ENCODE data around the gene ARHGAP26.
A peak's percentile ranks its signal among the peaks of the same experiment; 100 is the strongest.

The ARHGAP26 gene

GRCh38 chr5:142815469-142815868 lies 45.3 kb downstream of the ARHGAP26 start:
- H3K4me1 ChIP-seq (ENCODE audit: control insufficient read depth, insufficient read depth, low read length, unreplicated experiment) = peaks cover 49% of the 10 kb centered on the region
- no peak overlapping the region for H2AFZ ChIP-seq (ENCODE audit: low read length, unreplicated experiment)
- H3K36me3 ChIP-seq (ENCODE audit: insufficient read depth, low read length) = no peaks in the 10 kb centered on the region
- no peak overlapping the region for H3K4me3 ChIP-seq (ENCODE audit: low read depth, low read length)
- H3K27me3 ChIP-seq (ENCODE audit: insufficient read depth, low read length) = no peaks in the 10 kb centered on the region
- H3K27ac ChIP-seq (ENCODE audit: low read depth, low read length) = no peak overlapping the region
- H3K79me2 ChIP-seq (ENCODE audit: control insufficient read depth, insufficient read depth, low read length, unreplicated experiment) = no peaks in the 10 kb centered on the region

GRCh38 chr5:142816531-142817430 lies 46.6 kb downstream of the ARHGAP26 start:
- Histone ChIP-seq H3K27me3 (ENCODE audit: insufficient read depth, low read length) (no peaks in the 10 kb centered on the region), H3K36me3 (ENCODE audit: insufficient read depth, low read length) (no peaks in the 10 kb centered on the region), H3K79me2 (ENCODE audit: control insufficient read depth, insufficient read depth, low read length, unreplicated experiment) (no peaks in the 10 kb centered on the region), H3K4me1 (ENCODE audit: control insufficient read depth, insufficient read depth, low read length, unreplicated experiment) (peaks cover 57% of the 10 kb centered on the region), H2AFZ (ENCODE audit: low read length, unreplicated experiment) (no peak overlapping the region), H3K27ac (ENCODE audit: low read depth, low read length) (no peak overlapping the region), H3K4me3 (ENCODE audit: low read depth, low read length) (no peak overlapping the region)

- Histone ChIP-seq H3K27ac (ENCODE audit: low read depth, low read length) (no peak overlapping the region), H3K4me1 (ENCODE audit: control insufficient read depth, insufficient read depth, low read length, unreplicated experiment) (peaks cover 69% of the 10 kb centered on the region), H2AFZ (ENCODE audit: low read length, unreplicated experiment) (peak overlapping the region; percentile 13)
These were observed 47.8 kb downstream of the ARHGAP26 start for GRCh38 chr5:142817949-142818431.

GRCh38 chr5:142819292-142819691 lies 49.1 kb downstream of the ARHGAP26 start:
- no peaks in the 10 kb centered on the region for H3K27me3 ChIP-seq (ENCODE audit: insufficient read depth, low read length)
- no peak overlapping the region for H3K27ac ChIP-seq (ENCODE audit: low read depth, low read length)
- H3K36me3 ChIP-seq (ENCODE audit: insufficient read depth, low read length) = no peaks in the 10 kb centered on the region
- no peaks in the 10 kb centered on the region for H3K79me2 ChIP-seq (ENCODE audit: control insufficient read depth, insufficient read depth, low read length, unreplicated experiment)
- no peak overlapping the region for H2AFZ ChIP-seq (ENCODE audit: low read length, unreplicated experiment)
- peaks cover 80% of the 10 kb centered on the region for H3K4me1 ChIP-seq (ENCODE audit: control insufficient read depth, insufficient read depth, low read length, unreplicated experiment)
- peak overlapping the region; percentile 34; the same call in 1 of the 2 replicates for H3K4me3 ChIP-seq (ENCODE audit: low read depth, low read length)

More at GRCh38 chr5:142817949-142818431, 47.8 kb downstream of the ARHGAP26 start:
- H3K27me3 ChIP-seq (ENCODE audit: insufficient read depth, low read length) = no peaks in the 10 kb centered on the region
- H3K36me3 ChIP-seq (ENCODE audit: insufficient read depth, low read length) = no peaks in the 10 kb centered on the region
- H3K79me2 ChIP-seq (ENCODE audit: control insufficient read depth, insufficient read depth, low read length, unreplicated experiment) = no peaks in the 10 kb centered on the region
- no peak overlapping the region for H3K4me3 ChIP-seq (ENCODE audit: low read depth, low read length)

- Histone ChIP-seq H3K27ac (ENCODE audit: low read depth, low read length) (no peak overlapping the region), H3K79me2 (ENCODE audit: control insufficient read depth, insufficient read depth, low read length, unreplicated experiment) (no peaks in the 10 kb centered on the region), H3K4me3 (ENCODE audit: low read depth, low read length) (peak overlapping the region; percentile 34), H3K27me3 (ENCODE audit: insufficient read depth, low read length) (no peaks in the 10 kb centered on the region), H2AFZ (ENCODE audit: low read length, unreplicated experiment) (no peak overlapping the region), H3K4me1 (ENCODE audit: control insufficient read depth, insufficient read depth, low read length, unreplicated experiment) (peaks cover 80% of the 10 kb centered on the region), H3K36me3 (ENCODE audit: insufficient read depth, low read length) (no peaks in the 10 kb centered on the region)
These were observed 49.6 kb downstream of the ARHGAP26 start for GRCh38 chr5:142819825-142820224.

GRCh38 chr5:142820447-142820846 lies 50.3 kb downstream of the ARHGAP26 start:
- Histone ChIP-seq H3K4me3 (ENCODE audit: low read depth, low read length) (no peak overlapping the region), H2AFZ (ENCODE audit: low read length, unreplicated experiment) (no peak overlapping the region), H3K27me3 (ENCODE audit: insufficient read depth, low read length) (no peaks in the 10 kb centered on the region), H3K36me3 (ENCODE audit: insufficient read depth, low read length) (no peaks in the 10 kb centered on the region), H3K4me1 (ENCODE audit: control insufficient read depth, insufficient read depth, low read length, unreplicated experiment) (peaks cover 80% of the 10 kb centered on the region), H3K27ac (ENCODE audit: low read depth, low read length) (no peak overlapping the region), H3K79me2 (ENCODE audit: control insufficient read depth, insufficient read depth, low read length, unreplicated experiment) (no peaks in the 10 kb centered on the region)

- H2AFZ ChIP-seq (ENCODE audit: low read length, unreplicated experiment) = no peak overlapping the region
- peaks cover 84% of the 10 kb centered on the region for H3K4me1 ChIP-seq (ENCODE audit: control insufficient read depth, insufficient read depth, low read length, unreplicated experiment)
- H3K4me3 ChIP-seq (ENCODE audit: low read depth, low read length) = peak overlapping the region; percentile 14; the same call in 1 of the 2 replicates
- H3K36me3 ChIP-seq (ENCODE audit: insufficient read depth, low read length) = no peaks in the 10 kb centered on the region
- H3K27ac ChIP-seq (ENCODE audit: low read depth, low read length) = peak overlapping the region; percentile 68
- H3K27me3 ChIP-seq (ENCODE audit: insufficient read depth, low read length) = no peaks in the 10 kb centered on the region
- no peaks in the 10 kb centered on the region for H3K79me2 ChIP-seq (ENCODE audit: control insufficient read depth, insufficient read depth, low read length, unreplicated experiment)
These were observed 51.0 kb downstream of the ARHGAP26 start for GRCh38 chr5:142821034-142821732.

- Histone ChIP-seq H3K79me2 (ENCODE audit: control insufficient read depth, insufficient read depth, low read length, unreplicated experiment) (no peaks in the 10 kb centered on the region), H3K27me3 (ENCODE audit: insufficient read depth, low read length) (no peaks in the 10 kb centered on the region), H3K4me1 (ENCODE audit: control insufficient read depth, insufficient read depth, low read length, unreplicated experiment) (peaks cover 84% of the 10 kb centered on the region)
These were observed 51.7 kb downstream of the ARHGAP26 start for GRCh38 chr5:142821733-142822487.

GRCh38 chr5:142823126-142823525 lies 52.9 kb downstream of the ARHGAP26 start:
- Histone ChIP-seq H3K36me3 (ENCODE audit: insufficient read depth, low read length) (no peaks in the 10 kb centered on the region), H3K4me3 (ENCODE audit: low read depth, low read length) (no peak overlapping the region), H3K27ac (ENCODE audit: low read depth, low read length) (no peak overlapping the region), H3K79me2 (ENCODE audit: control insufficient read depth, insufficient read depth, low read length, unreplicated experiment) (no peaks in the 10 kb centered on the region), H3K4me1 (ENCODE audit: control insufficient read depth, insufficient read depth, low read length, unreplicated experiment) (peaks cover 84% of the 10 kb centered on the region), H2AFZ (ENCODE audit: low read length, unreplicated experiment) (no peak overlapping the region), H3K27me3 (ENCODE audit: insufficient read depth, low read length) (no peaks in the 10 kb centered on the region)

More at GRCh38 chr5:142821733-142822487, 51.7 kb downstream of the ARHGAP26 start:
- H3K4me3 ChIP-seq (ENCODE audit: low read depth, low read length) = peak overlapping the region; percentile 14; the same call in 1 of the 2 replicates
- no peak overlapping the region for H2AFZ ChIP-seq (ENCODE audit: low read length, unreplicated experiment)
- H3K27ac ChIP-seq (ENCODE audit: low read depth, low read length) = peak overlapping the region; percentile 68
- no peaks in the 10 kb centered on the region for H3K36me3 ChIP-seq (ENCODE audit: insufficient read depth, low read length)

- no peaks in the 10 kb centered on the region for H3K27me3 ChIP-seq (ENCODE audit: insufficient read depth, low read length)
- H3K79me2 ChIP-seq (ENCODE audit: control insufficient read depth, insufficient read depth, low read length, unreplicated experiment) = no peaks in the 10 kb centered on the region
- no peak overlapping the region for H3K27ac ChIP-seq (ENCODE audit: low read depth, low read length)
- H3K36me3 ChIP-seq (ENCODE audit: insufficient read depth, low read length) = no peaks in the 10 kb centered on the region
- H3K4me3 ChIP-seq (ENCODE audit: low read depth, low read length) = no peak overlapping the region
- no peak overlapping the region for H2AFZ ChIP-seq (ENCODE audit: low read length, unreplicated experiment)
- H3K4me1 ChIP-seq (ENCODE audit: control insufficient read depth, insufficient read depth, low read length, unreplicated experiment) = peaks cover 87% of the 10 kb centered on the region
These were observed 53.6 kb downstream of the ARHGAP26 start for GRCh38 chr5:142823806-142824205.
